ENCODE measurements around the gene ITPR3. TPM values are rescaled to one million over a fixed set of nuclear protein-coding genes. Genes with fewer than 3 reads are reported as not detected.

Gene ITPR3
- total RNA-seq, 4 donors from 2014 or later: 174 to 206 (median 199) TPM

DNA sequence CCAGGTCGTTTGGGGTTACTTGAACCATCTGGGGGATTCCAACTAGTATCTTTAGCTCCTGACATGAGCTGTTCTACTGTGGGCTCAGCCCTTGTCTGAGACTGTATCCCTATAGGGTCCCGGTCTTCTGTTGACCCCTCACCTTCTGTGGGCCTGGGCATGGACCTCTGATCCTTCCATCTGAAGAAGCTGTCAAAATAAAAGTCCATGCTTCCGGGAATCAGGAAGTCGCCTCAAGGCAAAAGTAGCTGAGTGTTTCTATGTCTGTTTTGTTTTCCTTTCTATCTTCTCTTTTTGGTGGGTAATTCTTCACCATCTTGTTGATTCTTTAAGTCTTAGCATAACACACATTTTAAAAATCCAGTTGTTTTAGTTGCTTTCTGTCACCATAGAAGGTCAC, 30.3 kb downstream of the ITPR3 start:
- Histone ChIP-seq H3K27me3 (no peaks in the 10 kb centered on the region), H3K9me3 (no peaks in the 10 kb centered on the region), H3K4me3 (no peak overlapping the region), H3K4me1 (peaks cover 5% of the 10 kb centered on the region), H3K36me3 (peaks cover 36% of the 10 kb centered on the region), H3K27ac (no peak overlapping the region)
- no peak for DNase-seq (ENCODE audit: low spot score in 2 of 2)
- TF ChIP-seq POLR2AphosphoS5 (IDR thresholded peaks at IDR 0.05) (no peak), EP300 (IDR thresholded peaks at IDR 0.05) (no peak), POLR2A (IDR thresholded peaks at IDR 0.05) (no peak), CTCF (IDR thresholded peaks at IDR 0.05) (no peak)
- 71% methylated on average over 4 of the region's 4 CpGs for WGBS

DNA sequence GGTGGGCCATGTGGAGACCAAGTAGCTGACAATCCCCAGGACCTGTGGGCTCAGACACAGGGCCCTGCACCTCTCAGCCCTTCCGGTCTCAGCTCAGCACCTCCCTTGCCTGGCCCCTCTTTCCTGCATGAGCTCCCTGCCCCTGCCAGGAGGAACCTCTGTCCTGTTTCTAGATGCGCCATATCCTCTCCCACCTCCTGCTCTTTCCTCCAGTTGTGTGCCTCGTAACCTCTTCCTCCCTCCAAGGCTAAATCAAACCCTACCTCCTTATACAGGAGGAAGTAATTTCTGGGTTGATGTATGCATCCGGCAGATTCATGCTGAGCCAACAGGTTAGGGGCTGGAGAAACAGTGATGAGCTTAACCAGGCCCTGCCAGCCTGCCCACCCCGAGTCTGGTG, 30.9 kb downstream of the ITPR3 start:
- no peak for TF ChIP-seq POLR2AphosphoS5 (IDR thresholded peaks at IDR 0.05)
- no peak for TF ChIP-seq EP300 (IDR thresholded peaks at IDR 0.05)
- no peak for TF ChIP-seq CTCF (IDR thresholded peaks at IDR 0.05)
- TF ChIP-seq POLR2A (IDR thresholded peaks at IDR 0.05): no peak
- H3K4me1 ChIP-seq: peaks cover 5% of the 10 kb centered on the region
- H3K36me3 ChIP-seq: peaks cover 40% of the 10 kb centered on the region
- H3K9me3 ChIP-seq: no peaks in the 10 kb centered on the region
- WGBS: 91% methylated on average over 5 of the region's 5 CpGs
- H3K27ac ChIP-seq: no peak overlapping the region
- H3K27me3 ChIP-seq: no peaks in the 10 kb centered on the region
- no peak for DNase-seq (ENCODE audit: low spot score in 2 of 2)
- H3K4me3 ChIP-seq: no peak overlapping the region

DNA sequence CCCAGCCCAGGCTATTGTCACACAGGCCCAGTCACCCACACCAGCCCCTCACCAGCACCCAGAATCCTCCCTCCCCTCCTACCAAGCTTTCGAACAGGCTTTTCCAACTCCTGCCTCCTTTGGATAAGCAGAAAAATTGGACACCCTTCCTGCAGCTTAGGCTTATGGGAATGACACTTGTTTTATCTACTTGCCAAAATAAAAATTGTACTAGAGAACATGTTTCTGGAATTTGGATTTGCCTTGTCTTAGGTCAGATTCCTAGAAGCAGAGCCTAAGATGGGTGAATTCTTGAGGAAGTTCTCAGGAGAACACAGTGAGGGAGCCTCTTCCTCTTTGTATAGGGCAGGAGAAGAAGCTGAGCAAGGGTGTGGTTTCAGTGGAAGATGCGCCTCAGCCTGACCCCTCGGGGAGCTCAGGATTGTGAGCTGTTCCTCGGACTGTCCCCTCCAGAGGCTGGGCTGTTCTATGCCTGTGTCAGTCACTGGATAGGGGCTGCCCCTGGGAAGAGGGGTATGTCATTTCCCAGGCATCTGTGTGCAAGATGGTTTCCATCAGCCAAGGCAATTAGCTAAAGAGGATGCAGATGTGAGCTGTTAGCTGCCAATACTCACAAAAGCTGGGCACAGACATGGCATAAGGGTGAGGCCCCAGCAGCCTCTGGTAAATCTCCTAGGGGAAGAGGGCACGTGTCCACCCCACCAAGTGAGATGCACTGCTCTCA, 33.9 kb downstream of the ITPR3 start:
- H3K9me3 ChIP-seq: no peaks in the 10 kb centered on the region
- TF ChIP-seq POLR2AphosphoS5 (IDR thresholded peaks at IDR 0.05) (no peak), POLR2A (IDR thresholded peaks at IDR 0.05) (no peak), CTCF (IDR thresholded peaks at IDR 0.05) (no peak), EP300 (IDR thresholded peaks at IDR 0.05) (no peak)
- WGBS: 55% methylated on average over 5 of the region's 5 CpGs
- H3K4me3 ChIP-seq: no peak overlapping the region
- H3K36me3 ChIP-seq: peaks cover 53% of the 10 kb centered on the region
- no peak for DNase-seq (ENCODE audit: low spot score in 2 of 2)
- H3K27me3 ChIP-seq: no peaks in the 10 kb centered on the region
- H3K4me1 ChIP-seq: peaks cover 5% of the 10 kb centered on the region
- no peak overlapping the region for H3K27ac ChIP-seq

DNA sequence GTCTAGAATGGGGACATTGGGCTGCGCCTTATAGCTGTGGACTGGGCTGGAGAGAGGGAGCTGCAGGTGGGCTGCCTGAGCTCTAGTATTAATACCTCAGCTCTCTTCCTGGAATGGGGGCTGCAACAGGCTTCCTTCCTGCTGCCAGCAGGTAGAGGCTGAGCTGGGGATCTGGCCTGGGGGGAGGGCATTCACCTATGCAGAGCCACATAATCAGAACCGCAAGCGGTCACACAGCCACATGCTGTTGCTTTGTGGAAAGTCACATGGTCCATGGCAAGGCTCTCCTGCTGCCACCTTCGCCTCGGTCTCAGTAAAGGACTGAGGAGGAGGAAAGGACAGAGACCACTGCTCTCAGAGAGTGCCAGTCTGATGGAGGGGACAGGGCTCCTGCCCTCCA, 35.7 kb downstream of the ITPR3 start:
- H3K4me3 ChIP-seq: no peak overlapping the region
- no peak for DNase-seq (ENCODE audit: low spot score in 2 of 2)
- peaks cover 67% of the 10 kb centered on the region for H3K36me3 ChIP-seq
- H3K27ac ChIP-seq: no peak overlapping the region
- no peak for TF ChIP-seq CTCF (IDR thresholded peaks at IDR 0.05)
- no peak for TF ChIP-seq EP300 (IDR thresholded peaks at IDR 0.05)
- TF ChIP-seq POLR2AphosphoS5 (IDR thresholded peaks at IDR 0.05): no peak
- no peak for TF ChIP-seq POLR2A (IDR thresholded peaks at IDR 0.05)
- no peaks in the 10 kb centered on the region for H3K9me3 ChIP-seq
- 100% methylated on average over 4 of the region's 5 CpGs for WGBS
- H3K27me3 ChIP-seq: no peaks in the 10 kb centered on the region
- peaks cover 5% of the 10 kb centered on the region for H3K4me1 ChIP-seq

- DNase-seq (ENCODE audit: low spot score in 2 of 2): no peak
- Histone ChIP-seq H3K9me3 (no peaks in the 10 kb centered on the region), H3K4me3 (no peak overlapping the region), H3K27ac (no peak overlapping the region), H3K4me1 (peaks cover 11% of the 10 kb centered on the region), H3K27me3 (no peaks in the 10 kb centered on the region), H3K36me3 (peaks cover 88% of the 10 kb centered on the region)
- TF ChIP-seq EP300 (IDR thresholded peaks at IDR 0.05) (no peak), POLR2AphosphoS5 (IDR thresholded peaks at IDR 0.05) (no peak), CTCF (IDR thresholded peaks at IDR 0.05) (no peak), POLR2A (IDR thresholded peaks at IDR 0.05) (no peak)
- WGBS: 88% methylated on average over 13 of the region's 16 CpGs
Measured at GRCh38 chr6:33658982-33659689, 38.0 kb downstream of the ITPR3 start.

Data from suprapubic skin (tissue), 4 donors.